Uterus (tissue), 4 donors: ENCODE measurements around the gene YTHDC2. TPM values are rescaled to one million over a fixed set of nuclear protein-coding genes. Genes with fewer than 3 reads are reported as not detected.

Experiments
- DNase-seq, 2 donors: peaks; one replicate each; pipeline ENCODE4 v3.0.0-alpha.2; 2019 to 2020
- H3K27ac ChIP-seq, 2 donors: fragments of 200-600 bp; sonication (generic); 1 replicate in 1 of 2; 2 replicates in 1 of 2; pipeline ENCODE4 v1.5.1; 2016 to 2018
- H3K27me3 ChIP-seq, 2 donors: fragments of 200-600 bp; sonication (generic); one replicate each; pipeline ENCODE4 v1.5.1; 2018 to 2019; ENCODE audit warnings: control low read depth in 1 of 2
- H3K36me3 ChIP-seq, 2 donors: fragments of 200-600 bp; sonication (generic); one replicate each; pipeline ENCODE4 v1.5.1; 2019; ENCODE audit warnings: control low read depth in 1 of 2
- H3K4me1 ChIP-seq, 2 donors: fragments of 200-600 bp; sonication (generic); one replicate each; pipeline ENCODE4 v1.5.1; 2018 to 2019; ENCODE audit warnings: control low read depth in 1 of 2
- H3K4me3 ChIP-seq, 2 donors: fragments of 200-600 bp; sonication (generic); 1 replicate in 1 of 2; 2 replicates in 1 of 2; pipeline ENCODE4 v1.5.1; 2018 to 2019; ENCODE audit warnings: mild to moderate bottlenecking in 1 of 2
- H3K9me3 ChIP-seq, 2 donors: fragments of 200-600 bp; sonication (generic); one replicate each; pipeline ENCODE4 v1.5.1; 2019; ENCODE audit warnings: control low read depth in 1 of 2
- POLR2A ChIP-seq, 2 donors: fragments of 450-650 bp; IDR thresholded peaks; one replicate each; pipeline ENCODE4 v1.6.1; 2016; ENCODE audit warnings: antibody characterized with exemption in 2 of 2, mild to moderate bottlenecking in 1 of 2, moderate library complexity in 1 of 2
- intact Hi-C: fragments of 100-400 bp; cut with DNase I; formaldehyde crosslinking; loops from one replicate; pipeline ENCODE4 v1.15.1; 2023; ENCODE audit warnings: low total_unique reads
- total RNA-seq, 4 donors: library from RNA; depleted of rRNA in 3 of 4; stranded (reverse); fragments of >200 nt in 3 of 4; gene quantifications; one replicate each; pipeline versions ENCODE4 v1.1.0 to v1.2.4, GENCODE V29; 2014 to 2023
- TF ChIP-seq, protein P1 (sequence below), 4 experiments: fragments of 200-600 bp in 2 of 4; fragments of 450-650 bp in 2 of 4; sonication (generic) in 2 of 4; IDR thresholded peaks; one replicate each; pipeline ENCODE4 v1.5.1; 2016 to 2019; ENCODE audit warnings: antibody characterized with exemption in 4 of 4, mild to moderate bottlenecking in 2 of 4, moderate library complexity in 1 of 4
- donor health status: DM: yes; HTN: yes; CAD: no.

Gene YTHDC2
- total RNA-seq, 4 donors from 2014 or later, result 22.3 to 66.1 (median 31.8) TPM

DNA sequence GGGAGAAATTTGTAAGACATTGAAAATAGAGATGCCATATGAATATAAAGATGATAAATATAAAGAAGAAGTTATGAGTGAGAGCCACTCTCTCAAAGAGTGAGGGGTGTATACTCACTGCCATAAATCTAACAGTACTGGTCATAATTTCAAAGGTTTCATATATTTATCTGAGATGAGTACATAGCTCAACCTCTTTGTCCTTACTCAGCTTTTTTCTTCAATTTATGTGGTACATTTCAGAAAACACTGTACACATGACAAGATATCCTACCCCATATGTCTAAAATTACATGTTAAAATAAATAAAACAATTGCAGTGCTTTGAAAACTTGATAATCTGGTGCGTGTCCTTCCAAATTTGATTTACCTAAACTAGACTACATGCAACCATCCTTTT, 20.0 kb upstream of the YTHDC2 start:
- Histone ChIP-seq H3K4me1 (no peaks in the 10 kb centered on the region), H3K4me3 (no peak overlapping the region), H3K27me3 (no peaks in the 10 kb centered on the region), H3K36me3 (no peaks in the 10 kb centered on the region), H3K27ac (no peak overlapping the region), H3K9me3 (no peaks in the 10 kb centered on the region)
- intact Hi-C loops, result no loop called here
- DNase-seq, result no peak
- TF ChIP-seq POLR2A (IDR thresholded peaks at IDR 0.05), result no peak
- TF ChIP-seq, protein P1, sequence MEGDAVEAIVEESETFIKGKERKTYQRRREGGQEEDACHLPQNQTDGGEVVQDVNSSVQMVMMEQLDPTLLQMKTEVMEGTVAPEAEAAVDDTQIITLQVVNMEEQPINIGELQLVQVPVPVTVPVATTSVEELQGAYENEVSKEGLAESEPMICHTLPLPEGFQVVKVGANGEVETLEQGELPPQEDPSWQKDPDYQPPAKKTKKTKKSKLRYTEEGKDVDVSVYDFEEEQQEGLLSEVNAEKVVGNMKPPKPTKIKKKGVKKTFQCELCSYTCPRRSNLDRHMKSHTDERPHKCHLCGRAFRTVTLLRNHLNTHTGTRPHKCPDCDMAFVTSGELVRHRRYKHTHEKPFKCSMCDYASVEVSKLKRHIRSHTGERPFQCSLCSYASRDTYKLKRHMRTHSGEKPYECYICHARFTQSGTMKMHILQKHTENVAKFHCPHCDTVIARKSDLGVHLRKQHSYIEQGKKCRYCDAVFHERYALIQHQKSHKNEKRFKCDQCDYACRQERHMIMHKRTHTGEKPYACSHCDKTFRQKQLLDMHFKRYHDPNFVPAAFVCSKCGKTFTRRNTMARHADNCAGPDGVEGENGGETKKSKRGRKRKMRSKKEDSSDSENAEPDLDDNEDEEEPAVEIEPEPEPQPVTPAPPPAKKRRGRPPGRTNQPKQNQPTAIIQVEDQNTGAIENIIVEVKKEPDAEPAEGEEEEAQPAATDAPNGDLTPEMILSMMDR (IDR thresholded peaks at IDR 0.05), result no peak

GRCh38 chr5:113495422-113495841, 18.1 kb upstream of the YTHDC2 start:
- DNase-seq, result no peak
- Histone ChIP-seq H3K4me1 (no peaks in the 10 kb centered on the region), H3K4me3 (no peak overlapping the region), H3K27ac (no peak overlapping the region), H3K27me3 (no peaks in the 10 kb centered on the region), H3K9me3 (no peaks in the 10 kb centered on the region), H3K36me3 (no peaks in the 10 kb centered on the region)
- TF ChIP-seq, protein P1 (IDR thresholded peaks at IDR 0.05), result no peak
- TF ChIP-seq POLR2A (IDR thresholded peaks at IDR 0.05), result no peak
- intact Hi-C loops, result no loop called here

DNA sequence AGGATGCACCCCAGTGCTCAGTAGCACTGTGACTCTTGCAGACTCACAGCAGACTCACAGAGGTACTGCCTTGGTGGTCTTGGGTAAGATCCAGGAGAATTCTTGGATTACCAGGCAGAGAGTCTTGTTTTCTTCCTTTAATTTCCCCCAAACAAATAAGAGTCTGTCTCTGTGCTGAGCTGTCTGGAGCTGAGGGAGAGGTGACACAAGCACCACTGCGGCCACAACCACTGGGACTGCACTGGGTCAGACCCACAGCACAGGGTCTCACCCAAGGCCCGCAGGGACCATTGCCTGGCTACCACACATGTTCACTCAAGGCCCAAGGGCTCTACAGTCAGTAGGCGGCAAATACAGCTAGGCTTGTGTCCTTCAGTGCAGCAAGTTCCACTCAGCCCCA, 11.4 kb upstream of the YTHDC2 start:
- no peaks in the 10 kb centered on the region for H3K27me3 ChIP-seq
- no peak for DNase-seq
- H3K9me3 ChIP-seq, result no peaks in the 10 kb centered on the region
- H3K36me3 ChIP-seq, result no peaks in the 10 kb centered on the region
- intact Hi-C loops, result no loop called here
- H3K27ac ChIP-seq, result no peak overlapping the region
- no peak overlapping the region for H3K4me3 ChIP-seq
- no peak for TF ChIP-seq POLR2A (IDR thresholded peaks at IDR 0.05)
- TF ChIP-seq, protein P1 (IDR thresholded peaks at IDR 0.05), result no peak
- no peaks in the 10 kb centered on the region for H3K4me1 ChIP-seq

DNA sequence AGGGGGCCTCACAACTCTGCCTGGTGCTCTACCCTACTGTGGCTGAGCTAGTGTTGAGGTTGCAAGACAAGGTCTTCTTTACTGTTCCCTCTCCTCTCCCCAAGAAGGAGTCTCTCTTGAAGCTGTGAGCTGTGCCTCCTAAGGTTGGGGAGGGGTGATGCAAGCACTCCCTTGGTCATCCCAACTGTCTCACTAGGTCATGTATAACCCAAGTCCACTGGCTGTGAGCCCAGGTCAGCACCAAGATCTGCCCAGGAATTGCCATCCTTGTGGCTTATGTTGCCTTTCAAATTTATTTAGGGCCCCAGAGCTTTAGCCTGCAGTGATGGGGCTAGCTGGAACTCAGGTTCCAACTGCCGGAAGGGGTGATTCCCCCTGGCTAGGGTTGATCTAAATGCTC, 10.3 kb upstream of the YTHDC2 start:
- Histone ChIP-seq H3K4me1 (no peaks in the 10 kb centered on the region), H3K27ac (no peak overlapping the region), H3K4me3 (no peak overlapping the region), H3K27me3 (no peaks in the 10 kb centered on the region), H3K9me3 (no peaks in the 10 kb centered on the region), H3K36me3 (no peaks in the 10 kb centered on the region)
- intact Hi-C loops, result no loop called here
- TF ChIP-seq POLR2A (IDR thresholded peaks at IDR 0.05), result no peak
- TF ChIP-seq, protein P1 (IDR thresholded peaks at IDR 0.05), result no peak
- no peak for DNase-seq

DNA sequence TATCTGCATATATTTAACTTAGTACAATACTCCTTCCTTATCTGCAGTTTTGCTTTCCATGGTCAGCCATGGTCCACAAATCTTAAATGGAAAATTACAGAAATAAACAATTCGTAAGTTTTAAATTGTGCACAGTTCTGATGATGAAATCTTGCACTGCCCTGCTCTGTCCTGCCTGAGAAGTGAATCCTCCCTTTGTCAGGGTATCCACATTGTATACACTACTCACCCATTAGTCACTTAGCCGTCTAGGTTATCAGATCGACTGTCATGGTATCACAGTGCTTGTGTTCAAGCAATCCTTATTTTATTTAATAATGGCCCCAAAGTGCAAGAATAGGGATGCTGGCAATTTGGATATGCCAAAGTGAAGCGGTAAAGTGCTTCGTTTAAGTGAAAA, 8.3 kb upstream of the YTHDC2 start:
- no peaks in the 10 kb centered on the region for H3K9me3 ChIP-seq
- no peaks in the 10 kb centered on the region for H3K36me3 ChIP-seq
- intact Hi-C loops, result no loop called here
- H3K4me1 ChIP-seq, result no peaks in the 10 kb centered on the region
- H3K27ac ChIP-seq, result no peak overlapping the region
- H3K27me3 ChIP-seq, result no peaks in the 10 kb centered on the region
- DNase-seq, result no peak
- no peak overlapping the region for H3K4me3 ChIP-seq
- TF ChIP-seq POLR2A (IDR thresholded peaks at IDR 0.05), result no peak
- TF ChIP-seq, protein P1 (IDR thresholded peaks at IDR 0.05), result no peak
